HG03060 (cell line): ENCODE data around the gene PRR4.

ENCODE experiments used
- ATAC-seq: cut with Tn5 transposase; IDR thresholded peaks from one replicate; pipeline ENCODE4 v1.9.1; 2021; ENCODE audit warnings: low read depth, moderate number of reproducible peaks; ENCODE audit not compliant: unreplicated experiment

Gene PRR4

GRCh38 chr12:10849425-10849878 is at the start of gene PRR4:
TSS of gene PRR4 (minus strand) at chr12:10849475. CDS start at chr12:10849437, 38 bp downstream.
- ATAC-seq = no peak

- no peak for ATAC-seq
Measured at GRCh38 chr12:10896854-10897253, 47.6 kb upstream of the PRR4 start.

GRCh38 chr12:10891937-10892336 is 42.7 kb upstream of the PRR4 start:
- no peak for ATAC-seq

GRCh38 chr12:10889226-10889625 is 40.0 kb upstream of the PRR4 start:
- no peak for ATAC-seq

- ATAC-seq = no peak
Measured at GRCh38 chr12:10884086-10884725, 34.9 kb upstream of the PRR4 start, which contains the start of gene PRH1. TSS of gene PRH1 (minus strand) at chr12:10884255. CDS start at chr12:10884217, 38 bp downstream.

- ATAC-seq = no peak
Measured at GRCh38 chr12:10873378-10873777, 24.1 kb upstream of the PRR4 start.

GRCh38 chr12:10867381-10867780 is 18.1 kb upstream of the PRR4 start:
- no peak for ATAC-seq

- ATAC-seq = no peak
Measured at GRCh38 chr12:10863512-10864218, 14.4 kb upstream of the PRR4 start.

GRCh38 chr12:10861366-10861765 is 12.1 kb upstream of the PRR4 start:
- ATAC-seq = no peak

- ATAC-seq = no peak
Measured at GRCh38 chr12:10855807-10856206, 6.5 kb upstream of the PRR4 start.

GRCh38 chr12:10853776-10854175 is 4.5 kb upstream of the PRR4 start:
- ATAC-seq = no peak

GRCh38 chr12:10851243-10851858 is 2.1 kb upstream of the PRR4 start:
- no peak for ATAC-seq

- no peak for ATAC-seq
Measured at GRCh38 chr12:10847744-10848143, 1.5 kb downstream of the PRR4 start.

- no peak for ATAC-seq
Measured at GRCh38 chr12:10842862-10843261, 6.4 kb downstream of the PRR4 start.

- ATAC-seq = no peak
Measured at GRCh38 chr12:10838461-10838860, 10.8 kb downstream of the PRR4 start.

GRCh38 chr12:10829994-10830393 is 19.3 kb downstream of the PRR4 start:
- ATAC-seq = no peak

- ATAC-seq = no peak
Measured at GRCh38 chr12:10826258-10826657, 23.0 kb downstream of the PRR4 start, which contains the start of gene TAS2R10. TSS of gene TAS2R10 (minus strand) at chr12:10826358. CDS start at chr12:10826269, 89 bp downstream.

- ATAC-seq = no peak
Measured at GRCh38 chr12:10824957-10825356, 24.3 kb downstream of the PRR4 start.

GRCh38 chr12:10811883-10812536 is 37.3 kb downstream of the PRR4 start:
- ATAC-seq = no peak

- ATAC-seq = no peak
Measured at GRCh38 chr12:10810068-10810467, 39.2 kb downstream of the PRR4 start, which contains the start of gene TAS2R9. TSS of gene TAS2R9 (minus strand) at chr12:10810168. CDS start at chr12:10810075, 93 bp downstream.

GRCh38 chr12:10807186-10807585 is 42.1 kb downstream of the PRR4 start, which contains the start of gene TAS2R8:
TSS of gene TAS2R8 (minus strand) at chr12:10807286. CDS start at chr12:10806980, 306 bp downstream.
- no peak for ATAC-seq
